Skeletal muscle cell (primary cell): ENCODE data around the gene SMOC1.

Experiments
- DNase-seq: peaks from one replicate; pipeline ENCODE4 v3.0.0-alpha.2; 2010; ENCODE audit warnings: low read depth
- H3K4me3 ChIP-seq: 2 replicates; pipeline ENCODE4 v1.5.1; 2011; ENCODE audit warnings: low read depth, mild to moderate bottlenecking, control low read depth, low read length, moderate library complexity

The SMOC1 gene

DNA sequence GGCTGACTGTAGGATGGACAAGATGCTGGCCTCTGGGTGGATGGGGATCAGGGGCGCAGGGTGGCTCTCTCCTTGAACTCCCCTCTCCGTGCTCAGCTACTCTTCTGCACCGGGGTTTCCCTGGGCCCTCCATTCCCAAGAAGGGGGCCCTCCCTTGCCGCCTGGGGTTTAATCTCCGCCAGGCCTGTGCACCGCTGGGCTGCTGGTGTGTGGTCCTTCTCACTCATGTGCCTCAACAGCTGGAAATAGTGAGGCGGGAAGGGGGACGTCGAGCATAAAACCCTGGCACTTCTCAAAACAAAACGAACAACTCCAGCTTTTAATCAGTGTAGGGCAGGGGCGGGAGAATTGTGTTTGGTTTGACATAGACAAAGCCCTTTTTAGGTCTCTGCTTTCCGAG, 19.0 kb upstream of the SMOC1 start:
- H3K4me3 ChIP-seq = no peak overlapping the region
- no peak for DNase-seq

GRCh38 chr14:69861025-69861569, 18.1 kb upstream of the SMOC1 start:
- no peak for DNase-seq
- H3K4me3 ChIP-seq = no peak overlapping the region

DNA sequence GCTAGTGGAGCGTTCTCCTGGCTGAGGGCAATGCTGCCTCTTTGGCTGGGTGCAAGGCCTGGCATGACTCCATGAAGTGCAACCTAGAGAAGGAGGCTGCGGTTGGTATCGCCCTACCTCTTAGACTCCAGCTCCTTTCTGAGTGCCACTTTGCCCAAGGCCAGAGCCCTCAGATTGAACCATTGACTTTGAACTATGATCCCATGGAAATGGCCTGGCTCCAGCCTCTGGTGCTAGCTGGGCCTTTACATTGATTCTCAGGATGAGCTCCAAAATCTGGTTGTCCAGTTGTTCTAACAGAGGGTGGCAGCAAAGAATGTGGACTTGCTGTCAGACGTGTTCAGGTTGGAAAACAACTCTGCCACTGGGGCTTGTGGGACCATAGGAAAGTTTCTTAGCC, 16.1 kb upstream of the SMOC1 start:
- no peak for DNase-seq
- no peak overlapping the region for H3K4me3 ChIP-seq

GRCh38 chr14:69865701-69866365, 13.4 kb upstream of the SMOC1 start:
- DNase-seq = no peak
- H3K4me3 ChIP-seq = no peak overlapping the region

DNA sequence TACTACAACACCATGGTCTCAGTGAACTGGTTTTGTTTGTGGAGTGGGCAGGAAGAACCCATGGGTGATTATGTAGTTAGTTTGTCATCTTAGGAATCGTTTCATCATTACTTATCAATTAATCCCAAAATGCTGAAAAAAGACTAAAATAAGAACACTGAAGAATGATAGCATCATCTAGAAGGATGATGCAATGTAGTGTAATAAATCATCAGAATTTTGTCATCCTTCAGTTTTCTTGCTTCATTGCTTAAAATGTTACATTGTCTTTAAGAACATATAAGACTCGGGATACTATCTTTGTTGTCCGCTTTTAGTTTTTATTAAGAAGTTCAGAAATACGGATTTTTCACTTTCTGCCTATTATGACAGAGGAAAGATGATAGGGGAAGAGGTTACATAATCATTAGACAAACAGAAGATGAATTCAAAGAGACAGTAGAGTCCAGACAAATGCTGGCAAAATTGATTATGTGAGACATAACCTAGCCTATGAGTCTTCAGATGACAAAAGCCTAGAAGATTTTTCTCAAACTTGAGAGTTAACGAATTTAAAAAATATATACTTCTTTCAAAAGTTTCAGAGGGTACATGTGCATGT, 10.8 kb upstream of the SMOC1 start:
- no peak overlapping the region for H3K4me3 ChIP-seq
- no peak for DNase-seq

DNA sequence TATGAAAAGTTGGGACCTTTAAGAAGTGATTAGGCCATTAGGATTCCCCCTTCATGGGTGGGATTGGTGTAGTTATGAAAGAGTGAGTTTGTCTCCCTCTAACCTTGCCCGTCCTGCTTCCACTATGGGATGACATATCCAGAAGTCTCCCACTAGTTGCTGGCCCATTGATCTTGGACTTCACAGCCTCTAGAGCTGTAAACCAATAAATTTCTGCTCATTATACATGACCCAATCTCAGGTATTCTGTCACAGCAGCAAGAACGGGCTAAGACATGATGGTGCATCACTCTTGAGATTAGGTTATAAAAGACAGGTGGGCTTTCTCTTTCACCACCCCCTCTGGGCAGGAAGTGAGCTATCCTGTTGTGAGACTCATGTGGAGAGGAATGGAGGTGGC, 8.6 kb upstream of the SMOC1 start:
- no peak for DNase-seq

DNA sequence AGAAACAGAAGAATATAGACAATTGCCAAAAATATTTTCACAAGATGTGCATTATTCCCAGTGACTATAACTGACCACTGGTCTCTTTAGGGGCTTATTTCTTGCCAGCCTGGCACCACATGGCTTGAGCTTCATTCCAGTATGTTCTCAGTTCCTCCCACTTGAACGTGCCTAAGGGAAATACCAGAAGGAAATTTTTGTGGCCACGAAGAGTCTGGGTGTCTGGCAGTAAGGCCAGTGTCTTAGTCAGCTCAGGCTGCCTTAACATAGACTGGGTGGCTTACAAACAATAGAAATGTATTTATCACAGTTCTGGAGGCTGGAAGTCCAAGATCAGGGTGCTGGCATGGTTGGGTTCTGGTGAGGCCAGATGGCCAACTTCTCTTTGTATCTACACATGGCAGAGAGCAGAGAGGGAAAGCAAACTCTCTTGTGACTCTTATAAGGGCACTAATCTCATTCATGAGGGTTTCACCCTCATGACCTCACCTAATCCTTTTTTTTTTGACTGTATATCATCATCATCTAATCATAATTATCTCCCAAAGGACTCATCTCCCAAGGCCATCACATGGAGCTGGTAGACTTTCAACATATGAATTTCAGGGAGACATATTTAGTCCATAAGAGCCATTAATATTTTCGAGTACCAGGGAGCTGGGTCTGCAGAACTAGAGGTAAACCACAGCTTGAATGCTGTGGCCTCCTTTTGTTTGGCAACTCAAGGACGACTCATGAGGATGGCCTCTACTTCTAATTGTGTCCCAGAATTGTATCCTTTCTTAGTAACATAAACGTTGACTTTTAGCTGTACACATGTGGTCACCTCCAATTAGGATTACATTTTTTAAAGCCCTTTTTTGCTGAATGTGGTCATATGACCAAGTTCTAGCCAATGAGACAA, 5.1 kb upstream of the SMOC1 start:
- H3K4me3 ChIP-seq = no peak overlapping the region
- DNase-seq = no peak

More for the DNA sequence above, 8.6 kb upstream of the SMOC1 start:
- H3K4me3 ChIP-seq = no peak overlapping the region

- no peak for DNase-seq
- H3K4me3 ChIP-seq = no peak overlapping the region
Measured at GRCh38 chr14:69876221-69876847, 2.9 kb upstream of the SMOC1 start.

- H3K4me3 ChIP-seq = no peak overlapping the region
- DNase-seq = no peak
Measured at GRCh38 chr14:69876848-69877306, 2.3 kb upstream of the SMOC1 start.

DNA sequence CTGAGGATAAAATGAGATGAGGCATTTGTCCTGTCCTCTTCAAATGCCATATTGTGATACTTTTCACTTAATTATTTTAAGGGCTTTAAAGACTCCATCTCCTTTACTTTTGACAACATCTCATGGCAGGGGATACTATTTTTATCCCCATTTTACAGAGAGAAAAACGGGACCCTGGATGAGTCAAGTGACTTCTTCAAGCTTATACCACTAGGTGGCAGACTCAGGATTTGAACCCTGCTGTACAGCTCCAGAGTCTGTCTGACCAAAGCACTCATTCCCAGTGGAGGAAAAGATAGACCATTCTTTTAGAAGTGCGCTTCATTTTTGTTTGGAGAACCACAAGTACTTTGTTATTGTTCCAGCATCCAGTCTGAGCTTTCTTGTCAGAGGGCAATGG, 1.7 kb upstream of the SMOC1 start:
- DNase-seq = no peak
- no peak overlapping the region for H3K4me3 ChIP-seq

DNA sequence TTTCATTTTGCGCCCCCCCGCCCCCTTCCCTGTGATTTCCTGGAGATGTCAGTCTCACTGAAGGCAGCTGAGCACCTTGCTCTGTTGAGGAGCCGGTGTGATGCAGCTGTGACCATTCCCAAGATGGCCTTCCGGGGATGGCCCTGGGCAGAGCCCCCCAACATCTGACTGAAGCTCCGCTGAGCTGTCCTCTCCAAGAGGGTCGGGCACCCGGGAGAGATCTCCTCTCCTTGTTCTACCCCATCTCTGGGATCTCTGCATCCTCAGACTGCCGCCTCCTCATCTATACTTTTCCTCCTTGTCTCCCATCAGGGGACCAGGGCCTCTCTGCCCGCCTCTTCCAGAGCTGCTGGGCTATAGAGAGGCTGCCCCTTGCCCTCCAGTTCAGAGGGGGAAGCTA, 965 bp upstream of the SMOC1 start:
- DNase-seq = no peak
- no peak overlapping the region for H3K4me3 ChIP-seq

DNA sequence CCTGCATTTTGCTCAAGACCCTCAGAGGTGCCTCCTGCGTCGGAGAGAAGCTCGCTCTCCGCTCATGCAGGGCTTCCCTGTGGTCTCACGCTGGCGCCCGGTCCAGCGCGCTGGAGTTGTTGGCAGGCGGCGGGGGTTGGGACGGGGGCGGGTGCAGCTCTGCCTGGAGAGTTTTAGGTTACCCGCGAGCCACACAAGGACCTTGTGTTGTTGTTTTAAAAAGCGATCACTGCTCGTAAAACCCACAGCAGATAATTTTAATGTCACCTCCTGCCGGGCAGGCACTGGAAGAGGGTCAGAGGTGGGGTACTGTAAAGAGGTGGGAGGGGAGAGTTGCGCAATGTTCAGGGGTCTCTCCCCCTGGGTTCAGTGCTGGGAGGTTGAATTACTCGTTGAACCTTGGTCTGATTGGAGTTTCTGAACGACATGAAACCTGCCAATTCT, 850 bp downstream of the SMOC1 start:
- peak overlapping the region; percentile 59 for H3K4me3 ChIP-seq
- DNase-seq = no peak

DNA sequence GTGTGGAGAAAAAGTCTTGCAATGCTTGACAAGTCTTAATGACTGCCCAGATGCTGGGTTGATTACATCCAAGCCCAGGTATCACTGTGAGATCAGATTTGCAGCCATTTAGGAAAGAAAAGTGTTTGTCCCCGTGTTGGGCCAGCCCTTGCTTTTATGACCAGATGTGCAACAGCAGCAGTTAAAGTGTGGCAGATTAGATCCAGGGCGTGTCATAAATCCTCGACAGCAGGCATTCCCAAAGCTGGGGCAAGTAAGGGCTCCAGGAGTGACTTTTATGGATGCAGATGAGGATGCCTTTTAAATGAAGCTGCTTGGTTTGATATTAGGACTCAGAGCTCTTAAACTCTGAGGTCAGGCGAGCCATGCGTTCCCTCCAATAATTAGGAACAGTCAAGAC, 1.7 kb downstream of the SMOC1 start:
- peak overlapping the region; percentile 59 for H3K4me3 ChIP-seq
- no peak for DNase-seq

DNA sequence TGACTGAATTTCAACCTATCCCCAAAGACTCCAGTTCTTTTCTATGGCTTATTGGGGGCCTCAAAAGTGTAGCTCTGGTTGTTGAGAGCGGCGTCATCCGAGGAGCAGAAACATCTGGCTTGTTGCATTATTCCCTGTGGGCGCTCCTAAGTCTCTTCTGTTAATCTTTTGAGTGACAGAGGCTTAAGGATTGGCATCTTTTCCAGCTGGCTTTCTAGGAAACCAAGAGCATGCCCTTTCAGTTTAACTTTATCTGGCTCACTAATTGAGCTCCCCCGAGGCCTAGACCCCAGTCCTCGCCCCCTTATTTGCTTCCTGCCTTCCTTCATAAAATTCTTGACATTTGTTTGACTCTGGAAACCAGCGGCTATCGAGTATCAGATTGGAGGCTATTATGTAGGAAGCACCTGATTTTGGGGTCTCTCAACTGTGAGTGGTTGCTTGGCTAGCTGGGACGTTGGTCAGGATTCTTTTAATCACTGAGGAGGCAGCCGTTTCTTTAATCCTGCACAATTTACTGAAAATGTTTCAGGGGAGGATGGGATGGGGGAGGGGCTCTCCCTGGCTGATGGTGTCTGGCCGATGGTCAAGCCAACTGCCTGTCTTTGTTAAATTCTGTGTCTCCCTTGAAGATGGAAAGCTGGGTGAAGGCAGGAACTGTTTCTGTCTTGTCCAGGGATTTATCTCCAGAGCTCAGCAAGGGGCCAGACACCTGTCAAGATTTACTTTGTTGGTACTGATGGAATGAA, 3.1 kb downstream of the SMOC1 start:
- no peak for DNase-seq
- H3K4me3 ChIP-seq = peak overlapping the region; percentile 5

DNA sequence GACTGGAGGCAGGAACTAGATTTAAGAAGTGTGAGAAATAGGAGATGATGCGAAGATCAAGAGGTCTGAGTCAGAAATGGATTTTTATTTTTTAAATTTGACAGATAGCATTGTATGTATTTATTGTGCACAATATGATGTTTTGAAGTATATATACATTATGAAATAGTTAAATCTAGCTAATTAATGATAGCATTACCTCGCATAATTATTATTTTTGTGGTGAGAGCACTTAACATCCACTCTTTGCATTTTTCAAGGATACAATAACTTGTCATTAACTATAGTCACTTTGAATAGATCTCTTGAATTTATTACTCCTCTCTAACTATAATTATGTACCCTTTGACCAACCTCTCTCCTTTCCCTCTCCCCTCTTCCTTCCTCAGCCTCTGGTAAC, 3.7 kb downstream of the SMOC1 start:
- DNase-seq = no peak

GRCh38 chr14:69886453-69887242, 7.4 kb downstream of the SMOC1 start:
- no peak overlapping the region for H3K4me3 ChIP-seq
- DNase-seq = no peak

More for the DNA sequence above, 3.7 kb downstream of the SMOC1 start:
- H3K4me3 ChIP-seq = no peak overlapping the region

DNA sequence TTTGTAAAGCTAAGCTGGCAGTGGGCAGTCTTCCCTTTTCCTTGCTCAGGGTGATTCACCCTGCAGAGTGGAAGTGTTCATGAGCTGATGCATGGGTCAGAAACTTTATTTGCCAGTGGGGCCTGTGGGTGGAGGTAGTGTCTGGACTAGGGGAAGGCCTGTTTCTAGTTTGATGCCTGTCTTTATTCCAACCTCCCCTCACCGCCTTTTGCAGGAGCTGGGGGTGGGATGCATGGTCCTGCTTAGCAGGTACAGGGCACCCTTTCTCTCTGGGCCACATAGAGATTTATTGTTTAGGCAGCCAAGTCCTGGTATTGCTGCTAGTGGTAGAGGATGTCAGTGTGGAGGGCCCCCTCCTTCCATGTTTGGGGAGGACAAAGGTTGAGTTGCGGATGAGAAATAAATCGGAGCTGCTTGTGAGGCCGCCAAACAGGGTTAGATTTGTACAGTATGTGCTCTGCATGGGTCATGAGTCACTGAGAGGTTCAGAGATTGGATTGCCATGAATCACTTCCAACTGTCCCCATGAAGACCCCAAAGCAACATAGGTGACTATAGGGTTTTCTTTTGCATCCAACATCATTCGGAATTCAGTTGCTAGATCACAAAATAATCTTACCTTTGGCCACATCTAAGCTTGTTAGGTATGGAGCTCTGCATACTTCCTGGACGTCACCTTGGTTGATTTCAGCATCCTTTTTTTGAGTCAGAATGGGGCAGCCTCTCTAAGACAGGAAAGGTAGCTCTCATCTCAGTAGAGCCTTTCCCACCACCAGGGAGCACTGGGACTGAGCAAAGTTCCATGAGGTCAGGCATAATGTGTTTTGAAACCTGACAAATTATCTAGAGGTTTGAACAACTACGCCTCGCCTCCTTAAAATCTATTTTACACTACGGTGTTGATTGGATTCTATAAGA, 8.8 kb downstream of the SMOC1 start:
- DNase-seq = no peak

More for the DNA sequence above, 8.8 kb downstream of the SMOC1 start:
- H3K4me3 ChIP-seq = no peak overlapping the region
